Nephron (organoid): Measurements from ENCODE around the gene KCTD17.

Source experiments
- H3K27ac Mint-ChIP-seq, 3 experiments: 2 replicates each; pipeline ENCODE4 v1.8.0; 2020; ENCODE audit warnings: mixed read lengths in 3 of 3, mild to moderate bottlenecking in 2 of 3, moderate library complexity in 1 of 3
- H3K27me3 Mint-ChIP-seq: 2 replicates; pipeline ENCODE4 v1.8.0; 2021; ENCODE audit warnings: low read depth, mild to moderate bottlenecking, moderate library complexity, mixed read lengths
- H3K36me3 Mint-ChIP-seq: 2 replicates; pipeline ENCODE4 v1.8.0; 2020; ENCODE audit warnings: low read depth, mixed read lengths
- H3K4me1 Mint-ChIP-seq: 2 replicates; pipeline ENCODE4 v1.8.0; 2020; ENCODE audit warnings: mixed read lengths
- H3K4me3 Mint-ChIP-seq, 3 experiments: 2 replicates each; pipeline ENCODE4 v1.8.0; 2020; ENCODE audit warnings: mild to moderate bottlenecking in 3 of 3, mixed read lengths in 3 of 3, moderate library complexity in 2 of 3
- H3K9me3 Mint-ChIP-seq: 2 replicates; pipeline ENCODE4 v1.8.0; 2020; ENCODE audit warnings: mixed read lengths
- TF ChIP-seq, protein P1 (sequence below), 3 experiments: fragments of 200-600 bp; sonication (generic); IDR thresholded peaks; one replicate each; pipeline ENCODE4 v1.5.0; 2021; ENCODE audit warnings: antibody characterized with exemption in 3 of 3; ENCODE audit not compliant: unreplicated experiment in 3 of 3

The KCTD17 gene

GRCh38 chr22:37098976-37099591 is 47.5 kb downstream of the KCTD17 start:
- H3K4me3 Mint-ChIP-seq: peak overlapping the region in 1 of 3 experiments; percentile 10
- H3K36me3 Mint-ChIP-seq: no peaks in the 10 kb centered on the region
- TF ChIP-seq, protein P1, sequence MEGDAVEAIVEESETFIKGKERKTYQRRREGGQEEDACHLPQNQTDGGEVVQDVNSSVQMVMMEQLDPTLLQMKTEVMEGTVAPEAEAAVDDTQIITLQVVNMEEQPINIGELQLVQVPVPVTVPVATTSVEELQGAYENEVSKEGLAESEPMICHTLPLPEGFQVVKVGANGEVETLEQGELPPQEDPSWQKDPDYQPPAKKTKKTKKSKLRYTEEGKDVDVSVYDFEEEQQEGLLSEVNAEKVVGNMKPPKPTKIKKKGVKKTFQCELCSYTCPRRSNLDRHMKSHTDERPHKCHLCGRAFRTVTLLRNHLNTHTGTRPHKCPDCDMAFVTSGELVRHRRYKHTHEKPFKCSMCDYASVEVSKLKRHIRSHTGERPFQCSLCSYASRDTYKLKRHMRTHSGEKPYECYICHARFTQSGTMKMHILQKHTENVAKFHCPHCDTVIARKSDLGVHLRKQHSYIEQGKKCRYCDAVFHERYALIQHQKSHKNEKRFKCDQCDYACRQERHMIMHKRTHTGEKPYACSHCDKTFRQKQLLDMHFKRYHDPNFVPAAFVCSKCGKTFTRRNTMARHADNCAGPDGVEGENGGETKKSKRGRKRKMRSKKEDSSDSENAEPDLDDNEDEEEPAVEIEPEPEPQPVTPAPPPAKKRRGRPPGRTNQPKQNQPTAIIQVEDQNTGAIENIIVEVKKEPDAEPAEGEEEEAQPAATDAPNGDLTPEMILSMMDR (IDR thresholded peaks at IDR 0.05; ENCODE audit: unreplicated experiment in 3 of 3): no peak
- peaks cover 63% of the 10 kb centered on the region for H3K27me3 Mint-ChIP-seq
- no peaks in the 10 kb centered on the region for H3K4me1 Mint-ChIP-seq
- no peak overlapping the region for H3K27ac Mint-ChIP-seq
- H3K9me3 Mint-ChIP-seq: no peaks in the 10 kb centered on the region

DNA sequence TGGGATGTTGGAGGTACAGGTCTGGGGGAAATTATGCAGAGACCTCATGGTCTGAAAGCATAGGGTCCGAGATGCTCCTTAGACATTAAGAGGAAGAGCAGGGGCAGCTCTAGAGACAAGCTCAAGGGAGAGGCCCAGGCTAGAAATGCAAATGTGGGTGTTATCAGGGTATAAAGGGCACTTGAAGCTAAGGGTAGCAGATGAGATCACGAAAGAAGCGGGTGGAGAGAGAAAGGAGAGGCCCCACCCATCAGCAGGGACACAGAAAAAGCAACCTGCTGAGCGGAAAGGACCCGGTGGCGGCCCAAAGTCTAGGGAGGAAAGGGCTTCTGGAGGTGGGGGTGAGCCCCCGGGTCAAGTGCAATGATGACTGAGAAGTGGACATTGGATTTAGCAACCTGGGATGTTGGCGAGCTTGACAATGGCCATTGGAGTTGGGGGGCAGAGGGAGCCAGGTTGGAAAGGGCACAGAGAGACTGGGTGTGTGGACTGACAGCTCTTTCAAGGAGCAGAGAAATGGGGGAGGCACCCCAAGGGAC is 49.1 kb downstream of the KCTD17 start:
- peak overlapping the region in 2 of 3 experiments; percentile 8 to 13 for H3K27ac Mint-ChIP-seq
- peaks cover 54% of the 10 kb centered on the region for H3K27me3 Mint-ChIP-seq
- no peaks in the 10 kb centered on the region for H3K4me1 Mint-ChIP-seq
- H3K36me3 Mint-ChIP-seq: no peaks in the 10 kb centered on the region
- H3K9me3 Mint-ChIP-seq: no peaks in the 10 kb centered on the region
- no peak overlapping the region for H3K4me3 Mint-ChIP-seq
- TF ChIP-seq, protein P1 (IDR thresholded peaks at IDR 0.05; ENCODE audit: unreplicated experiment in 3 of 3): no peak

GRCh38 chr22:37101311-37102066 is 49.9 kb downstream of the KCTD17 start:
- H3K27me3 Mint-ChIP-seq: peaks cover 46% of the 10 kb centered on the region
- TF ChIP-seq, protein P1 (IDR thresholded peaks at IDR 0.05; ENCODE audit: unreplicated experiment in 3 of 3): no peak

GRCh38 chr22:37103151-37103550 is 51.6 kb downstream of the KCTD17 start:
- H3K27ac Mint-ChIP-seq: no peak overlapping the region
- peaks cover 5% of the 10 kb centered on the region for H3K4me1 Mint-ChIP-seq
- peaks cover 36% of the 10 kb centered on the region for H3K27me3 Mint-ChIP-seq
- H3K9me3 Mint-ChIP-seq: no peaks in the 10 kb centered on the region
- H3K4me3 Mint-ChIP-seq: no peak overlapping the region
- TF ChIP-seq, protein P1 (IDR thresholded peaks at IDR 0.05; ENCODE audit: unreplicated experiment in 3 of 3): no peak
- no peaks in the 10 kb centered on the region for H3K36me3 Mint-ChIP-seq

More at GRCh38 chr22:37101311-37102066, 49.9 kb downstream of the KCTD17 start:
- H3K4me1 Mint-ChIP-seq: no peaks in the 10 kb centered on the region
- H3K4me3 Mint-ChIP-seq: no peak overlapping the region
- no peaks in the 10 kb centered on the region for H3K36me3 Mint-ChIP-seq
- no peak overlapping the region for H3K27ac Mint-ChIP-seq
- no peaks in the 10 kb centered on the region for H3K9me3 Mint-ChIP-seq

DNA sequence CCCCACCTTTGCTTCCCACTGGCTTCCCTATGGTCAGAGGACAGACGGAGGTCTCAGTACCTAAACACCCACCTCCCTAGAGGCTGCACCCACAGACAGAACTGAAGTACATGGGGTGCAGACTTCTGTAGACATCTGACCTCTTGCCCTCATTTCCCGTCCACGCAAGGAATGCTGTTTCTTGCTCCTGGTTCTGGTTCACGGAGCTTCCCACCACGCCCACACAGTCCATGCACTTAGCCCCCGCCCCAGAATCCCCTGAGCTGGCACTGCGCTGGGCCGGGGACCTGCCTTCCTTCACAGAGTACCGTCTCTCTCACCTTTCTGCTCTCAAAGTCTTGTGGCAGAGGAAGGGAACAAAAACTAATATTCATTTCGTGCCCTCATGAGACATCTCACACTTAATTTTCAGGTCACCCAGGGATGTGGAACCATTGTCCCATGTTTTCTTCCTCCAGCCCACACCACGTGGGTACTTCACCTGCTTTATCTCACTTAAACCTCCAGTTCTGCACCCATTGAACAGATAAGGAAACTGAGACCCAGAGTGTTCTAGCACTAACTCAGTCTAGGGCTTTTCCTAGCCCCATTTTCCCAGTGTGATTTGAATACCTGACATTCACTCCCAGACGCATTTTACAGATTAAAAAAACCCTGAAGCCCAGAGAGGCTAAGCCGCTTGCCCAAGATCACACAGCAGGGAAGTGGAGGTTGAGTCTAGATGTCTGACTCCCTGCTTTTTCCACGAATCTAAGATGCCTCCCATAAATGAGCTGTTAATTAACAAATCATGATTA is 52.3 kb downstream of the KCTD17 start:
- Mint-ChIP-seq H3K4me3 (no peak overlapping the region), H3K36me3 (no peaks in the 10 kb centered on the region), H3K27me3 (peaks cover 29% of the 10 kb centered on the region), H3K27ac (no peak overlapping the region), H3K9me3 (no peaks in the 10 kb centered on the region), H3K4me1 (peaks cover 5% of the 10 kb centered on the region)
- TF ChIP-seq, protein P1 (IDR thresholded peaks at IDR 0.05; ENCODE audit: unreplicated experiment in 3 of 3): no peak
